WI38 (cell line): ENCODE measurements around the gene NDUFAF8.

Source experiments
- H3K4me3 ChIP-seq: 2 replicates; pipeline ENCODE4 v1.5.1; 2011; ENCODE audit warnings: low read depth, mild to moderate bottlenecking, control low read depth, low read length
- CTCF ChIP-seq: IDR thresholded peaks from 2 replicates; pipeline ENCODE4 v1.5.1; 2012; ENCODE audit warnings: low read depth, mild to moderate bottlenecking, control low read depth, low read length

The NDUFAF8 gene

GRCh38 chr17:81228420-81228819, 10.7 kb upstream of the NDUFAF8 start:
- H3K4me3 ChIP-seq: no peak overlapping the region
- no peak for TF ChIP-seq CTCF

- no peak for TF ChIP-seq CTCF
- H3K4me3 ChIP-seq: no peak overlapping the region
Observed at GRCh38 chr17:81228834-81229665, 10.1 kb upstream of the NDUFAF8 start.

- H3K4me3 ChIP-seq: no peak overlapping the region
- TF ChIP-seq CTCF: no peak
Observed at GRCh38 chr17:81229666-81229920, 9.5 kb upstream of the NDUFAF8 start.

GRCh38 chr17:81230043-81230820, 8.9 kb upstream of the NDUFAF8 start:
- 0 out of 2 replicates have a peak, but pooled peaks have one; percentile 13 for TF ChIP-seq CTCF
- H3K4me3 ChIP-seq: no peak overlapping the region

- H3K4me3 ChIP-seq: no peak overlapping the region
- no peak for TF ChIP-seq CTCF
Observed at GRCh38 chr17:81231121-81231645, 7.9 kb upstream of the NDUFAF8 start.

- TF ChIP-seq CTCF: no peak
- no peak overlapping the region for H3K4me3 ChIP-seq
Observed at GRCh38 chr17:81231766-81232581, 7.1 kb upstream of the NDUFAF8 start.
